Measurements from ENCODE around the gene GATA1. TPM values are rescaled to one million over a fixed set of nuclear protein-coding genes. Genes with fewer than 3 reads are reported as not detected.

GATA1 gene
- total and polyA plus RNA-seq, 11 donors = 0.16 TPM; not detected in 10

GRCh38 chrX:48754238-48754637 is 32.2 kb upstream of the GATA1 start:
- WGBS, 4 donors = 58 to 85% (median 60%) methylated on average over 6 to 8 of the region's 8 CpGs
- ATAC-seq (no peak), DNase-seq (no peak)

GRCh38 chrX:48761674-48762471 is 24.5 kb upstream of the GATA1 start, which contains the start of gene GLOD5:
TSS of gene GLOD5 (plus strand) at chrX:48761747. CDS start at chrX:48761791, 44 bp downstream.
- Histone ChIP-seq H3K36me3 (no peaks in the 10 kb centered on the region), H3K4me3 (no peak within 1 kb of the TSS), H3K9me3 (no peaks in the 10 kb centered on the region), H3K4me1 (no peaks in the 10 kb centered on the region), H3K27me3 (peaks cover 0 to 25% (median 0%) of the 10 kb centered on the region in 9 donors), H3K27ac (no peak within 1 kb of the TSS)
- intact Hi-C loops (cut with DNase I) = no loop called here
- DNase-seq (no peak), ATAC-seq (peak in 2 of 4 donors; percentile 30 to 39)
- peak in 1 of 12 donors; percentile 7 for TF ChIP-seq CTCF (IDR thresholded peaks at IDR 0.05)
- no peak for TF ChIP-seq POLR2A (IDR thresholded peaks at IDR 0.05)
- 40 to 59% (median 52%) methylated on average over 10 to 12 of the region's 12 CpGs for WGBS, 4 donors

More at GRCh38 chrX:48754238-48754637, 32.2 kb upstream of the GATA1 start:
- Histone ChIP-seq H3K4me3 (no peak overlapping the region), H3K36me3 (no peaks in the 10 kb centered on the region), H3K27ac (no peak overlapping the region), H3K9me3 (no peaks in the 10 kb centered on the region), H3K4me1 (no peaks in the 10 kb centered on the region), H3K27me3 (peaks cover 0 to 4% (median 0%) of the 10 kb centered on the region in 9 donors)
- intact Hi-C loops (cut with DNase I) = no loop called here
- TF ChIP-seq POLR2A (IDR thresholded peaks at IDR 0.05) (no peak), CTCF (IDR thresholded peaks at IDR 0.05) (no peak)

GRCh38 chrX:48769230-48769629 is 17.2 kb upstream of the GATA1 start:
- no peak overlapping the region for H3K4me3 ChIP-seq
- TF ChIP-seq POLR2A (IDR thresholded peaks at IDR 0.05) (no peak), CTCF (IDR thresholded peaks at IDR 0.05) (no peak)
- DNase-seq (no peak), ATAC-seq (no peak)
- H3K4me1 ChIP-seq = no peaks in the 10 kb centered on the region
- H3K27me3 ChIP-seq = peaks cover 0 to 12% (median 0%) of the 10 kb centered on the region in 9 donors
- H3K27ac ChIP-seq = no peak overlapping the region
- no peaks in the 10 kb centered on the region for H3K36me3 ChIP-seq
- intact Hi-C loops (cut with DNase I) = no loop called here
- no peaks in the 10 kb centered on the region for H3K9me3 ChIP-seq
- 79 to 87% (median 84%) methylated on average over 6 of the region's 6 CpGs for WGBS, 4 donors

- TF ChIP-seq CTCF (IDR thresholded peaks at IDR 0.05) (no peak), POLR2A (IDR thresholded peaks at IDR 0.05) (no peak)
- no peak overlapping the region for H3K27ac ChIP-seq
- H3K4me3 ChIP-seq = no peak overlapping the region
- no peaks in the 10 kb centered on the region for H3K36me3 ChIP-seq
- DNase-seq (no peak), ATAC-seq (no peak)
- no peaks in the 10 kb centered on the region for H3K9me3 ChIP-seq
- peaks cover 0 to 8% (median 0%) of the 10 kb centered on the region in 9 donors for H3K27me3 ChIP-seq
- H3K4me1 ChIP-seq = no peaks in the 10 kb centered on the region
- 69 to 82% (median 80%) methylated on average over 6 of the region's 6 CpGs for WGBS, 4 donors
- intact Hi-C loops (cut with DNase I) = no loop called here
These were observed 16.1 kb upstream of the GATA1 start for GRCh38 chrX:48770296-48770695.

Data from heart left ventricle (tissue), 16 donors.